ENCODE results near the gene GGCX. TPM values are rescaled to one million over a fixed set of nuclear protein-coding genes. Genes with fewer than 3 reads are reported as not detected.

Gene GGCX
- total and polyA plus RNA-seq, 9 of the 15 experiments (the other 6 are each of a cell fraction or from before 2014, with no cell fraction given): 14.4 to 47.1 (median 28.1) TPM

DNA sequence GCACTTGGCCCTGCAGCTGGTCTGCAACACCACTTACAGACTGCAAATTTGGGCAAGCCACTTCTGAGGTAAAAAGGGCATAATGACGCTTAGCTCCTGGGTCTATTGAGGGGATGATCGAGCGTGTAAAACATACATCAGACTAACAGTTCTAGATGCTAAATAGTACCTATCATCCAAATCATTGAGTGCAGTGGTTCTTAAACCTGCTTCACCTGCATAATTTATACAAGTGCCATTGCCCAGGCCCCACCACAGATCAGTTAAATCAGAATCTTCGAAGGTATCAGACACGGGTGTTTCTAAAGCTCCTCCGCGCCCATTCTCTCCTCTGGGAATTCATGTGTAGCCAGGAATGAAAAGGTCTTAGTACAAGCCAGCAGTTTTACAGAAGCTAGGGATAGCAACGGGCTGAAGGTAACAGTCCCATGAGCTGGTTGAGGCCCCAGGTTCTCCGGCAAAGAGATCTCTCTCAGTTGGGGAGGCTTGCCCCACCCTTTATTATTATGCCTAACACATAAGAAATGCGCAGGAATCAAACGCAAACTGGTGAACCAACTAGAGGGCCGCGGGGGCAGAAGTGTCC is 33.5 kb upstream of the GGCX start:
- no peak for DNase-seq (ENCODE audit: extremely low read depth in 1 of 4, low spot score in 3 of 4)
- peak; percentile 2; the same call in 2 of the 3 replicates for ATAC-seq
- 7% methylated on average over 13 of the region's 13 CpGs for WGBS (ENCODE audit: insufficient coverage, low coverage, missing lambda C conversion rate)
- no peak for TF ChIP-seq SAP30 (IDR thresholded peaks at IDR 0.05; ENCODE audit: borderline replicate concordance, insufficient read depth, low read depth, low read length, poor library complexity, severe bottlenecking)
- TF ChIP-seq JUND (IDR thresholded peaks at IDR 0.05; ENCODE audit: borderline replicate concordance, low read depth, low read length): no peak
- no peak for TF ChIP-seq JUND (tag; IDR thresholded peaks at IDR 0.05; ENCODE audit: borderline replicate concordance, low read depth, low read length)
- TF ChIP-seq, protein P1, sequence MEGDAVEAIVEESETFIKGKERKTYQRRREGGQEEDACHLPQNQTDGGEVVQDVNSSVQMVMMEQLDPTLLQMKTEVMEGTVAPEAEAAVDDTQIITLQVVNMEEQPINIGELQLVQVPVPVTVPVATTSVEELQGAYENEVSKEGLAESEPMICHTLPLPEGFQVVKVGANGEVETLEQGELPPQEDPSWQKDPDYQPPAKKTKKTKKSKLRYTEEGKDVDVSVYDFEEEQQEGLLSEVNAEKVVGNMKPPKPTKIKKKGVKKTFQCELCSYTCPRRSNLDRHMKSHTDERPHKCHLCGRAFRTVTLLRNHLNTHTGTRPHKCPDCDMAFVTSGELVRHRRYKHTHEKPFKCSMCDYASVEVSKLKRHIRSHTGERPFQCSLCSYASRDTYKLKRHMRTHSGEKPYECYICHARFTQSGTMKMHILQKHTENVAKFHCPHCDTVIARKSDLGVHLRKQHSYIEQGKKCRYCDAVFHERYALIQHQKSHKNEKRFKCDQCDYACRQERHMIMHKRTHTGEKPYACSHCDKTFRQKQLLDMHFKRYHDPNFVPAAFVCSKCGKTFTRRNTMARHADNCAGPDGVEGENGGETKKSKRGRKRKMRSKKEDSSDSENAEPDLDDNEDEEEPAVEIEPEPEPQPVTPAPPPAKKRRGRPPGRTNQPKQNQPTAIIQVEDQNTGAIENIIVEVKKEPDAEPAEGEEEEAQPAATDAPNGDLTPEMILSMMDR (IDR thresholded peaks at IDR 0.05 in 2 of 3, conservative IDR thresholded peaks at IDR 0.05 in 1 of 3; ENCODE audit: insufficient read depth in 2 of 3, low read depth in 1 of 3, low read length in 3 of 3): 0 out of 6 replicates have a peak, but pooled peaks of 1 of the 3 experiments have one; percentile 1
- TF ChIP-seq, protein P2, sequence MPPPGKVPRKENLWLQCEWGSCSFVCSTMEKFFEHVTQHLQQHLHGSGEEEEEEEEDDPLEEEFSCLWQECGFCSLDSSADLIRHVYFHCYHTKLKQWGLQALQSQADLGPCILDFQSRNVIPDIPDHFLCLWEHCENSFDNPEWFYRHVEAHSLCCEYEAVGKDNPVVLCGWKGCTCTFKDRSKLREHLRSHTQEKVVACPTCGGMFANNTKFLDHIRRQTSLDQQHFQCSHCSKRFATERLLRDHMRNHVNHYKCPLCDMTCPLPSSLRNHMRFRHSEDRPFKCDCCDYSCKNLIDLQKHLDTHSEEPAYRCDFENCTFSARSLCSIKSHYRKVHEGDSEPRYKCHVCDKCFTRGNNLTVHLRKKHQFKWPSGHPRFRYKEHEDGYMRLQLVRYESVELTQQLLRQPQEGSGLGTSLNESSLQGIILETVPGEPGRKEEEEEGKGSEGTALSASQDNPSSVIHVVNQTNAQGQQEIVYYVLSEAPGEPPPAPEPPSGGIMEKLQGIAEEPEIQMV (tag; conservative IDR thresholded peaks at IDR 0.05; ENCODE audit: low read depth): no peak
- no peak for TF ChIP-seq ZNF507 (tag; conservative IDR thresholded peaks at IDR 0.05)
- 0 out of 2 replicates have a peak, but pooled peaks have one; percentile 33 for TF ChIP-seq BRD4 (IDR thresholded peaks at IDR 0.05)
- TF ChIP-seq HDAC3 (IDR thresholded peaks at IDR 0.05; ENCODE audit: borderline replicate concordance, partially characterized antibody): no peak
- TF ChIP-seq, protein P3, sequence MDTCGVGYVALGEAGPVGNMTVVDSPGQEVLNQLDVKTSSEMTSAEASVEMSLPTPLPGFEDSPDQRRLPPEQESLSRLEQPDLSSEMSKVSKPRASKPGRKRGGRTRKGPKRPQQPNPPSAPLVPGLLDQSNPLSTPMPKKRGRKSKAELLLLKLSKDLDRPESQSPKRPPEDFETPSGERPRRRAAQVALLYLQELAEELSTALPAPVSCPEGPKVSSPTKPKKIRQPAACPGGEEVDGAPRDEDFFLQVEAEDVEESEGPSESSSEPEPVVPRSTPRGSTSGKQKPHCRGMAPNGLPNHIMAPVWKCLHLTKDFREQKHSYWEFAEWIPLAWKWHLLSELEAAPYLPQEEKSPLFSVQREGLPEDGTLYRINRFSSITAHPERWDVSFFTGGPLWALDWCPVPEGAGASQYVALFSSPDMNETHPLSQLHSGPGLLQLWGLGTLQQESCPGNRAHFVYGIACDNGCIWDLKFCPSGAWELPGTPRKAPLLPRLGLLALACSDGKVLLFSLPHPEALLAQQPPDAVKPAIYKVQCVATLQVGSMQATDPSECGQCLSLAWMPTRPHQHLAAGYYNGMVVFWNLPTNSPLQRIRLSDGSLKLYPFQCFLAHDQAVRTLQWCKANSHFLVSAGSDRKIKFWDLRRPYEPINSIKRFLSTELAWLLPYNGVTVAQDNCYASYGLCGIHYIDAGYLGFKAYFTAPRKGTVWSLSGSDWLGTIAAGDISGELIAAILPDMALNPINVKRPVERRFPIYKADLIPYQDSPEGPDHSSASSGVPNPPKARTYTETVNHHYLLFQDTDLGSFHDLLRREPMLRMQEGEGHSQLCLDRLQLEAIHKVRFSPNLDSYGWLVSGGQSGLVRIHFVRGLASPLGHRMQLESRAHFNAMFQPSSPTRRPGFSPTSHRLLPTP (IDR thresholded peaks at IDR 0.05; ENCODE audit: borderline replicate concordance, extremely low read depth, insufficient read length): no peak
- TF ChIP-seq, protein P4, sequence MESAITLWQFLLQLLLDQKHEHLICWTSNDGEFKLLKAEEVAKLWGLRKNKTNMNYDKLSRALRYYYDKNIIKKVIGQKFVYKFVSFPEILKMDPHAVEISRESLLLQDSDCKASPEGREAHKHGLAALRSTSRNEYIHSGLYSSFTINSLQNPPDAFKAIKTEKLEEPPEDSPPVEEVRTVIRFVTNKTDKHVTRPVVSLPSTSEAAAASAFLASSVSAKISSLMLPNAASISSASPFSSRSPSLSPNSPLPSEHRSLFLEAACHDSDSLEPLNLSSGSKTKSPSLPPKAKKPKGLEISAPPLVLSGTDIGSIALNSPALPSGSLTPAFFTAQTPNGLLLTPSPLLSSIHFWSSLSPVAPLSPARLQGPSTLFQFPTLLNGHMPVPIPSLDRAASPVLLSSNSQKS (CRISPR knock-in tag; IDR thresholded peaks at IDR 0.05): 0 out of 2 replicates have a peak, but pooled peaks have one; percentile 52

More for the DNA sequence above, 33.5 kb upstream of the GGCX start:
- Histone ChIP-seq H3K4me2 (ENCODE audit: insufficient read depth, low read length) (peak overlapping the region; percentile 86), H4K20me1 (replicated peaks; ENCODE audit: control insufficient read depth, insufficient read depth, low read length) (no peaks in the 10 kb centered on the region), H3K4me1 (replicated peaks in 1 of 2; ENCODE audit: control insufficient read depth in 2 of 2, insufficient read depth in 2 of 2, low read length in 2 of 2) (peaks cover 6 to 26% of the 10 kb centered on the region in 2 experiments), H3K27me3 (ENCODE audit: control insufficient read depth in 2 of 2, insufficient read depth in 2 of 2, low read length in 2 of 2) (no peaks in the 10 kb centered on the region), H3K36me3 (ENCODE audit: control insufficient read depth, insufficient read depth, low read length) (peaks cover 25% of the 10 kb centered on the region; the same call in 2 of the 3 replicates), H3K4me3 (peak overlapping the region; percentile 62), H3K9me3 (replicated peaks; ENCODE audit: control insufficient read depth, insufficient read depth, low read depth, low read length) (no peaks in the 10 kb centered on the region), H2AFZ (ENCODE audit: low read depth, low read length) (peak overlapping the region; percentile 88), H3K9ac (ENCODE audit: insufficient read depth in 1 of 2, low read depth in 2 of 2, low read length in 2 of 2) (peak overlapping the region; percentile 79 to 91), H3K9me1 (ENCODE audit: control insufficient read depth, insufficient read depth, low read length) (no peaks in the 10 kb centered on the region), H3K79me2 (ENCODE audit: control insufficient read depth, insufficient read depth, low read length) (peaks cover 28% of the 10 kb centered on the region), H3K27ac (ENCODE audit: extremely low read depth, low read depth, low read length) (peak overlapping the region; percentile 74)
- BruUV-seq (replicated peaks): TSS peak; percentile 94
- ChIA-PET POLR2A (interaction anchor here (0.6 to 4.4 kb wide), 19 partner anchors 7 to 267 kb away, joined by 3 to 31 read pairs (median 5); partner anchors contain the start of genes C2orf68, ELMOD3, MAT2A and RETSAT), CTCF (ENCODE audit: low intra/inter-chr PET ratio) (no interaction called here)
- in situ Hi-C loops (cut with MboI) (no loop called here), intact Hi-C loops (cut with micrococcal nuclease) (no loop called here)
- no peak for FAIRE-seq

Data from K562 (cell line).